GM21717 (cell line): ENCODE results near the gene GHRL.

ENCODE experiments used
- ATAC-seq: cut with Tn5 transposase; IDR thresholded peaks from one replicate; pipeline ENCODE4 v1.9.1; 2021; ENCODE audit warnings: mild to moderate bottlenecking, moderate library complexity; ENCODE audit not compliant: unreplicated experiment

GHRL gene, protein sequence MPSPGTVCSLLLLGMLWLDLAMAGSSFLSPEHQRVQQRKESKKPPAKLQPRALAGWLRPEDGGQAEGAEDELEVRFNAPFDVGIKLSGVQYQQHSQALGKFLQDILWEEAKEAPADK

DNA sequence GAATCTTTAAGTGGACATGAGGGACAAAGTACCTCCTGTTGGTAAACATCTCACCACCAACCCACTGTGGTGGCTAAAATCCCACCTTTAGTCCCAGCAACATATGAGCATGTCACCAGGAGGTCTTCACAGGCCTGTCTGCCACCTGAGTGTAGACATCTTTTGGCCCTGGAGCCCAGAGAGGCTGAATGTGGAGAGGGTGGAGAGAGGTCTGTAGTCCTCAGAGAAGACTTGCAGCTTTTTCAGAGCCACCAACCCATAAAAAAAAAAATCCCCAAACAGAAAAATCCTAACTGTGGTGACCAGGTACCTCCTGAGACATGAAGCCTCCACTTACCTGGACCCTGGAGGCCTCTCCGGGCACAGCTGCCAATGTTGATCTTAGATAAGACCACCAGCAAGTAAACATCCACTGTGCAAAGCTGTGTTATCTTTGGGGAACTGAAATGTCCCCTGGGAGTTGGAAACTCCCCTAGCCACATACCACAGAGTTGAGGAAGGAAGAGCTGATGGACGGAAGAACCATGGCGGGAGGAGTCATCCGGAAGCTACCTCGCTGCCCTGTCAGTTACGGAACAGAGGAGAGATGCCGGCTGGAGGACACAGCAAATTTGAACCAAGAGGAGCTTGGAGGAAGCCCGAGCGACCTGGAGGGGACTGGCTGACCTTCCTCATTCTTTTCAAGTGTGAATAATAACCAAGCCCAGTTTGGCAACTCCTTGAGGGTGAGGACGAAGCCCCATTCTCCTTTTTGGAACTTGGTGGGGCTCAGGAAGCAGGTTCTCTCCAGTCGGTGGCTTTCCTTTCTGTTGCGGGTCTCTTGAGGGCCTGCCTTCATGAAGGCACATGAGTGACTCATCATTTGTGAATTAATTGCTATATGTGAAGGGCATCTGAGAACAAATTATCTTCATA lies at the start of gene GHRL:
TSS of gene GHRL (minus strand) at position 443 of the 915 bp plus-strand sequence. CDS start 2,767 bp downstream, outside the sequence.
- ATAC-seq, result peak; percentile 78

DNA sequence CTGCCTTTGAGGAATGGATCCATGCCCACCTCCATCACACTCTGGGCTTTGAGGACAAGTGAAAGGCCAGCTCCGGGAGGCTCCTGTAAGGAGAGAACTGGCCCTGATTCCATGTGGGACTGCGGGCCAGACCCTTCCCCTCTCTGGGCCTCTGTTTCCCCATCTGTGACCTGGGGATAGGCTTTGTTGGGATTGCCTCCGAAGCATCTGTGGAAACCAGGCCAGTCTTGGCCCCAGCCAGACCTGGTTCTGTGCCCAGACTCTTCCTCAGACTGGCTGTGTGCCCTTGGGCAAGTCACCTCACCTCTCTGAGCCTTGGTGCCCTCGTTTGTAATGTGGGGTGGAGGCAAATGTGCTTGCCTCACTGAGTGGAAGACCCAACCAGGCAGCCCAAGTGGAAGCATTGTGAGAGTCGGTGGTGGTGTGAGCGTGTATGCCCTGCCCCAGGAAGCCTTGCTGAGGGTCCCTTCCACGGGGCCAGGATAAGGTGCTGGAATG lies 49.2 kb upstream of the GHRL start:
- no peak for ATAC-seq

DNA sequence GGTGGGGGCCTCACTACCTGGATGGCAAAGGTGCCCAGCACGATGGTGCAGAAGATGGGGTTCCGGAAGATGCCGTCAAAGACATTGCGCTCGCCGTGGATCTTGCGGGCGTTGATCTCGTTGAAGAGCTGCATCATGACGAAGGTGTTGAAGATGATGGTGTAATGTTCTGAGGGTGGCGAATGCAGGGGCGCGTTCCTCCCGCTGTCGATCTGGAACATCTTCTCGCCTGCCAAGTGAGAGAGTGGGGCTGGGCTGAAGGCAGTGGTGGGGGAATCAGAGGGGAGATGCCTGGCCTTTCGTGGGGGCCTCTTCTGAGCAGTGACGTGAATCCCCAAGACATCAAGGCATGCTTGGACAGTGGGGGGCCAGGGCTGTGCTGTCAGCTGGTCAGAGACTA lies 47.7 kb upstream of the GHRL start:
- ATAC-seq, result no peak

DNA sequence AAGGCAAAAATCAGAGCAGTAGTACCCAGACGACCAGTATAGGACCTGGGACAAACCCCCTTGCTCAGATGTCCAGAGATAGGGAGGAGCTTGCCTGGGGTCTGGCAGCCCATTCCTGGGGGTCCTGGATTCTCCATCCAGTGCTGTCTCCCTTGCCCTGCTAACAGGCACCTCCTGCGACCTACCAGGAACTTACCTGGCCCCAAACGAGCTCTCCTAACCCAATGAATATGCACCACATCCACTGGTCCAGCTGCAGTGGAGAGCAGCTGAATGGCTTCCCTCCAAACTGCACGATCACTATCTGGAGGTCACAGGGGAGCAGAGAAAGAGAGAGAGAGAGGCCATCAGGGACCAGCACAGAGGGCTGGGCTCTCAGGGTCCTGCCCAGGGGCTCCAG lies 47.3 kb upstream of the GHRL start:
- ATAC-seq, result no peak

DNA sequence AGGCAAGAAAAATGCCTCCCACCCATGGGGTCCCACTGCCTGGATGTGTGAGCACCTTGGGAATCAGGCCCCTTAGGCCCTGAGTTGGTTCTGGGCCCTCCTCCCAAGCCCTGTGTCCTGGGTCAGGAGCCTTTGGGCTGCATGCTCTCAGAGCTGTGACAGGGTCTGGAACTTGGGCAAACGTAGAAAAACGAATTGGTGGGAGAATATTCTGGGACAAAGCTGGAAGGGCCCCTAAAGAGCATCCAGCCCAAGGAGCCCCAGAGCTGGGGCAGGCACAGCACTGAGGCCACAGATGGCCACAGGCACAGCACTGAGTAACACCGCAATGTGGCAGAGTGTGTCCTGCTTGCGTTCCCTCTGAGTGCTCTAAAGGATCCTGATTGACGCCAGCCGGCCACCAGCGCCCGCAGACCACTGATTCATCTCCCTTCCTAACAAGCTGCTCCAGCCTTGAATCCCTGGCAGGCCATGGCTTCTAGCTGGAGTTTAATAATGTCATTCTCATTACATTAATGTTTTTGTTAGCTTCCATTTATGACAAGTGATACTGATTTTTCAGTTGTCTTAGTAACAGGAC lies 46.7 kb upstream of the GHRL start:
- no peak for ATAC-seq

DNA sequence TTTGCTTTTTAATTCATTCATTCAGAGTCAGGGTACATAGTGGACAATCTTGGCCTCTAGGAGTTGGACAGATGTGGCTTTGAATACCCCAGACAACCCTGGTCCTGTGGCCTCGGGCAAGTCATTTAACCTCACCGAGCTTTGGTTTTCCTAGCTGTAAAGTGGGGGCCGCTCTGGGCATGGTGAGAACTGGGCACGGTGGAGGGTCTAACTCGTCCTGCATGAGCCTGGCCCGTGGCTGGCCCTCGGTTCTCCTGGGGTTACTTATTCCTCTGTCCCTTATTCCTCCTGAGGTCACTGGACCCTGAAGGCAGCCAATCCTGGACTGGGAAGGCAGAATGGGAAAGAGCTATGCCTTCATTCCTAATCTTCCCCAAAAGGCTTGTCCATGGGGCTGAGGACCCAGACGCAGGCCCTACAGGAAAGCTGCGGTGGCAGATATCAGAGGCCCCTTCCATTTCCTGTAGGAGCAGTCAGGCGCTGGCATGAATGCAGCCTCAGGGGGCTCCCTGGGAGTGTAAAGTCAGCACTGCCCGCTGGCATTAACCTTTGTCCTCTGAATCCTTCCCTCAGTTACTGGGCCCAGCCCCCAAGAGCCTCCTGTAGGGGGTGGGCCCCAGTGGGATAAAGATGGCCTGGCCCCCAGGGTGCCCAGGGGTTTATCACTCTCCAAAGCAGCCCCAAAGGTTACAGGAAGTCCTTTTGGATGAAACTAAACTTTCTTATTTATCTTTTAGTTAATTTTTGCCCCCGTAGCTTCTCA lies 46.0 kb upstream of the GHRL start:
- no peak for ATAC-seq

DNA sequence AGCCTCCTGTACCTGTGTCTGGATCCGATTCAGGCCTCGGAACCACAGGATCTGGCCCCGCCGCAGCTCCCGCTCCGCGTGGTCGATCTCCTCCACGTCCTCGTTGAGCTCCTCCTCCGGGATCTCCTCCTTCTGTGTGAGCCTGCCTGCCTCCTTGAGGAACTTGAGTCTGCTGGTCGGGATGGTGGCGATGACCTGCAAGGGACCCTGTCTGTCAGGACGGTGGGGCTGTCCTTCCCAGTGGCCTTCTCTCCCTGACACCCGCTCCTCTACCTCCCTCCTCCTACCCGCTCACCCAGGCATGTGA lies 45.4 kb upstream of the GHRL start:
- no peak for ATAC-seq

DNA sequence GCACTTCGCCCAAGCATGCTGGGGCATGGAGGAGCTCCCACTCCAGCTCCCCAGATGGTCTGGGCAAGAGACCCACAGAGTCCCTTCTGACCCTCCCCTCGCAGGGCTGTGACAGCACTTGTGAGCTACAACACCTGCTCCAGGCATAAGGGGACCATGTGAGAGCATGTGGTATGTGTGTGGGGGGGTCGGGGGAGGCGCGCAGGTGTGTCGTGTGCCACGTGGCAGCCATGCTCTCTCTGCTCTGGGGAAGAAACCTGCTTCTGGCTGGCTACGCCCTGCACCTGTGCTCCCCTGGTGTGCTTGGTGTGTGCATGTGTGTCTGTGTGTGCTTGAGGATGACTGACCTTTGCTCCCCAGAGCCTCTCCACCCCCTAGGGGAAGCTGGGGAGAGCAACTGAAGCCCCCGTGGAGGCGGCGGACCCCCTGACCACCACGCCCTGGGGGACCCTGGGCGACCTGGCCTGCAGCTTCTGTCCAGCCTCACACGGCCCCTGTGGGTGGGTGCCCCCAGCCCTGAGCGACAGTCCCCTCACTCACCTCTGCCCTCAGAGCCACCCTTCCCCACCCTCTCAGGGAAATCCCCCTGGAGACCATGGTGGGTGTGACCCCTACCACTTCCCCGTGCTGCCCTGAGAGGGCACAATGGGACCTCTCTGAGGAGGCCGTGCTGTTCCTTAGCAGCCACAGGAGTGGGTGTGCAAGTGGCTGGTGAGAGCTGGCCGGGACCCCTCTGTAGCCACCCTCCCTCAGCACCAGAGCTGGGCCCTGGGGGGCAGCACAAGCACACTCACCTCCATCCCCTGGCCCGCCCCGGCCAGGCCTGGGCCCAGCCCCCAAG lies 44.8 kb upstream of the GHRL start:
- no peak for ATAC-seq

DNA sequence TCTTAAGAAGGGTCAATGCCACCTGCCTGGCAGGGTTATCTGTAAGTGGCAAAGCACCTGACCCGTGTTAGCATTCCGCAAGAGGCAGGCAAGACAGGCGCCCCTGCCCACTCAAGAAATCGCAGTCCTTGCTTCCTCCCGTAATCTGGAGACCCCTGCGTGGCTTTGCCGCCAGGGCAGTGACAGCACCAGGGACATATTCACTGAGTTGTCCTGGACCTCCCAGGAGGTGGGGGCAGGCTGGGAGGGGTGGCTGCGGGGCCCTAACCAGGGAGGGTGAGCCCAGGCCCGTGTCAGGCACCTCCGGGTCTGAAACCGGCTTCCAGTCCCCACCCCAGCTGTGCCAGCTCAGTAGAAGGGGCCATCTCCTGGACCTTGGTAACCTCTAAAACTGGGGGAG lies 44.0 kb upstream of the GHRL start:
- no peak for ATAC-seq

DNA sequence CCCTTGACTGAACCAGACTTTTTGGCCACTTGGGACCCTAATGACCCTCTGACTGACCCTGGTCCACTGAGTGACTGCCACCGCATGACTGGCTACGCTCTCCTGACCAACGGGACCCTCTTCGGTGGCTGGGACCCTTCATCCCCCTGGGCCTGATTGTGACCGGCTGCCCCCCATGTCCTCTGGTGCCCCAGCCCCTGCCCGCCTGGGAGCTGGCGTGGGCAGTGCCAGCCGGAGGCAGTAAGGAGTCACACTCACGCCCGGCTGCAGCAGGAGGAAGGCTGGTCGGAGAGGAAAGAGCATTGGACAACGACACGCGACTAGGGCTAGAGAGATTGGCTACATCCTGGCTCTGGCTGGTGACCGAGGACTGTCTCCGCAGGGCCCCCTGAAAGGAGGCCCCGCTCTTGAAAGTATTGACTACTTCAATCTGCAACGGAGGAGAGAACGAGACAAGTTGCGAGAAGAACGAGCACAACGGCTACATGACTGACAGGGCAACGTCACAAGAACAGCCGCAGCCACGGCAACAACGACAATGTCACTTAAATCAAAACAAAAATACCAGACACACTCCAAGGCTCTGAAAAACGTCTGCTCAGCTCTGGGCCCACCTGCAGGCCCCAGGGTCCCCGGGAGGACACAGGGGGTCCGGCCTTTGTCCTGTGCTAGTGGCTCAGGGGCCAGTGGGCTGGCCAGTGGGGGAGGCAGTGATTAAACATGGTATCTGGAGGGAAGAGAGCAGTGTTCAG lies 43.3 kb upstream of the GHRL start:
- no peak for ATAC-seq

DNA sequence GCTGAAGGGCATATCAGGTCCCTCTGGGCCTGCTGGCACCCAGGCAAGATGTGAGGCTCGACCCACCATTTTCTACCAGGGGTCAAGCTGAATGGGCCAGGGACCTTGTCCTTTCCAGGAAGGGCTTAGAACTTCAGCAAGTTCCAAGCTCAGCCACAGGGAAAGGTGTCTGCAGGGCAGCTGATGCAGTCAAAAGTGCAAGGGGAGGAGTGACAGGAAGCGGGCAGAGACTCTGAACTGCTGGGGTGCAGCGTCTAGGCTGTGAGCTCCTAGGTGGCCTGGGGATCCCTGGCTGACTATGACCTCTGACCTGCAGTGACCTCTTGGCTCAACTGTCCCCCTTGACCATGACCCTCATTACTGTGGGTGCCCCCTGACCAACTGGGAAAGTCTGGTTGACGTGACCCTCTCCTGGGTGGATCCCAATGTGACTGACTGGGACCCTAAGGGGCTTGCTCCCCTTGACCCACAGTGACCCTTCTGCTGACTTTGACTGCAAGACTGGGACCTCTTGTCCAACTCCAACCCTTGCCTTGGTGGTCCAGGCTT lies 42.5 kb upstream of the GHRL start:
- ATAC-seq, result no peak

DNA sequence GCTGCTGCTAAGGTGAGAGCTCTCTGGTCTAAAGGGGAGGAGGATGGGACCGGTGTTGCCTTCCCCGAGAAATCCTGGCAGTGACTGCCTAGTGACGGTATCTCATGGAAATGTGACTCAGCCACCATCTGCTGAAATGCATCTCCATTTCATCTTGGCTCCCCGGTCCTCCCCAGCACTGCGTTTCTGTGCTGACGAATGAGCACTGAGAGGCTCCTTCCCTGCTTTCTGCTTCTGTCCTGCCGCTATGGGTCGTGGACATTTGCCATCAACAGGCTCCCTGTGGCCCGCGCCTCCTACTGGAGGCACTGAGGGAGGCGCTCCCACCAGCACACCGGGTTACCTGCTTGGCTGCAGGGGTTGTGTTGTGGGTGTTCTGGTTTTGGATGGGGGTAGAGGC lies 41.7 kb upstream of the GHRL start:
- no peak for ATAC-seq

DNA sequence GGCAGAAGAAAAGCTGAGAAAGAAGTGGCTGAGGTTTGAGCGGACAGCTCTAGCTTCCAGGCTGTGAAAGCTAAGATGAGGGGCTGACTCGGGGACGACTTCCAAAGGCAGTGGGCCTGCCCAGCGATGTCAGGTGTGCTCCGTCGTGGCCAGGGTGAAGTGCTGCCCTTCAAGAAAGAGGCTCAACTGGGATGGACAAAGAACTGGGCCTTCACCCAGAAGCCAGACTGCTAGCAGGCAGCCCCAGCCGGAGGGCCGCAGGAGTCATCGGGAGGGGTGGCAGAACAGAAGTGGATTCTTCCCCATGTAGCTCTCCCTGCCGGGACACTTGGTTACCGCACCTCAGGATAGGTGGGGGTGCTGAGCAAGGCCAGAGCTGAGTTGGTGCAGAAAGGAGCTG lies 41.3 kb upstream of the GHRL start:
- ATAC-seq, result no peak

DNA sequence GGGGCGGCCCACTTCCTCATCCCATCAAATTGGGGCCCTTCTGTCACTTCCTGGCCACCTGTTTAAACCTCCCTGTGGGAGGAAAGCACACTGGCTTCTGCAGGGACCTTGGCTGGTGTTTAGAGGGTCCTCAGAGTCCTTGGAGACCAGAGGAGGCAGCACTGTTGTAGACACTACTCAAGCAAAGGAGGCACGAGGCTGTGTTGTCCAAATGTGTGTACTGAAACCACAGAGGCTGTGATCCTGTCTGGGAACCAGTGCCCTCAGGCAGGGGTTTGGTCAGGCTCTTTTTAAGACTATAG lies 40.6 kb upstream of the GHRL start:
- no peak for ATAC-seq

DNA sequence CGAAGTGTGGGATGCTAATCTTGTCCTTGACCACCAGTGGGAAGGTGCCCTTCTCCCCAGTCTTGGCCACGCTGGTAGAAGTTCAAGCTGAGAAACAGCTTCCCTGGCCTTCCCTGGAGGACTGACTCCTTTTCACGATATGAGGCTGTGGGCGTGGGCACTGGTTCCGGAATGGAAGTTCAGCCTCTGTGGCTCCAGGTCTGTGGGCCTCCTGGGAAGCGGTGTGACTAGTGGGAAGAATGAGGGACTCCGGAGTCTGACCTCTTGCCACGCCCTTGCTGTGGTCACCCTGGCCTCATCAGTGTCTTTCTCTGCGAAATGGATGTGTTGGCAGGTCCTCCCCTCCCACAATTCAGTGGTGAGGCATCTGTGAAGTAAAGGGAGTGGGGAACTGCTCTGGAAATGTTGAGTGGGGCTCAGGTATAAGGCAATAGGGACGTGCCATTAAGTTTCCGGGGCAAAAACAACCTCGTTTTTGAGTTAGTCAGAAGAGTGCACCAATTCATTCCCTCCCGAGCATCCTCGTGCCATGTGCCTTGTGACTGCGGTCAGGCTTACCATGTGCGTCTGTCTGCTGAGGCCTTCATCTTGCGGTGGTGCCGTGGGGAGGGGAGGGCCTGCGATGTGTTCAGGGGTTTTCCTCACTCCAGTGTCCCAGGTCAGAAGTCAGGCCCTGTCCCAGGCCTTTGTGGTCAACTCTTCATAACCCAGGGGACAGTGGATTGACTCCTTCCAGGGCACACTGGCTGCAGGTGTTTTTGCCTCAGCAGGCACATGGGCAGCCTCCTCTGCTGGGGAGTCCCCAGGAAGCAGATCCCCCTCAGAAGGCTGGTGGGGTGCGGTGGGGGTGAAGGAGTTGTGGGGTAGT lies 40.0 kb upstream of the GHRL start:
- ATAC-seq, result no peak

DNA sequence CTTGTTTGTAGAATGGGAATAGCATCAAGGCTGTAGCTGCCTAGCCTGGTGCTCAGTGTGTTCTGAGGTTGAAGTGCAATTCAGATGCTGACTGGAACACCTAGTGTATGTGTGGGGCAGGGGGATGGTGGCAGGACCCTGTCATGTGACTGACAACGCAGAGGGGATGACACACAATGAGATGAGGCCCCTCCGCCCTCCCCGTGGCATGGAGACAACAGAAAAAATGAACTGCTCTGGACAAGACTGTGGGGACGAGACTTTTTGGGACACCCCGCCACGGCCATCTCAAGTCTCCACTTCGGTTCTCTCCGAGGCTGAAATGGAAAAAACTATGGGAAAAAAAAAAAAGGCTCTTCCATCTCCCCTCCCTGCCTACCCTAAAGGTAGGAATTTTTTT lies 38.6 kb upstream of the GHRL start:
- no peak for ATAC-seq

DNA sequence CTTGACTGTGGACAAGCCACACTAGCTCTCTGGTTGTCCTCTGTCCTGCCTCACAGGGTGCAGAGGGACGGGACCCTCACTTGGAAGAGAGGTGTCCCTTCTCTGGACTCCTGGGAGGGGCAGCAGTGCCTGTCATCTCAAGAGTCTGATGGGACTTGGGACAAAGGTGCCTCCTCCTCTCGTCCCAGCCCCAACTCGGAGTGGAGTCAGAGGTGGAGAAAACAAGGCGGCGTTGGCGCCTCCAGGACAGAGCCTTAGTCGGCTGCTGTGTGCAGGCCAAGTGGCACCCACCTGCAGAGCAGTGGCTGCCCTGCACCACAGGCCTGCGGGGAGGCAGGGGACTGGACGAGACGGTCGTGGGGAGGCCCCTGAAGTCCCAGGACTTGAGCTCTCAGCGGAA lies 37.6 kb upstream of the GHRL start:
- ATAC-seq, result no peak

DNA sequence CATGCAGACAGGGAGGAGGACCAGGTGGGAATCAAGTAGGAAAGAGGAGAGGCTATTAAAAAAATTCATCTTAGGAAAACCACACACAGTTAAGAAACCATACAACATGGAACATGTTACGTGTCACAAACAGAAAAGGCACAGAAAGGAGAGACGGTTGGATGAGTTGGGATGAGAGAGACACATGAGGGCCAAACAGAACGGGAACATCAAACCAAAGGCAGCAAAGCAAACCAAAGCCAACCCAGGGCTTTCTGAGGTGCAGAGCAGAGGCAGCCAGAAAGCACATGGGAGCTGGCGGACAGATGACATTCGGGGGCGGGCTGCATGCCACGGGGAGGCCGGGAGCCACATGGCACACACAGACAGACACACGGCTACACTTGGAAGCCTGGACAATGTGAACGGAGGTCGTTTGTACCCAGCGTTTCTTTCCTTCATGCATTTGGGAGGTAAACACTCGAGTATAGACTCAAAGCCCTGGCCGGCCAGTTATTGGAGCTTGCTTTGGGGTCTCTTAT lies 36.8 kb upstream of the GHRL start:
- no peak for ATAC-seq
